ENCODE measurements around the gene CIDEA.
"Not testable (repeated sequence)": the region's sequence is repeated elsewhere in the genome, so short reads cannot be mapped to it uniquely, and the experiment has no call there.

DNA sequence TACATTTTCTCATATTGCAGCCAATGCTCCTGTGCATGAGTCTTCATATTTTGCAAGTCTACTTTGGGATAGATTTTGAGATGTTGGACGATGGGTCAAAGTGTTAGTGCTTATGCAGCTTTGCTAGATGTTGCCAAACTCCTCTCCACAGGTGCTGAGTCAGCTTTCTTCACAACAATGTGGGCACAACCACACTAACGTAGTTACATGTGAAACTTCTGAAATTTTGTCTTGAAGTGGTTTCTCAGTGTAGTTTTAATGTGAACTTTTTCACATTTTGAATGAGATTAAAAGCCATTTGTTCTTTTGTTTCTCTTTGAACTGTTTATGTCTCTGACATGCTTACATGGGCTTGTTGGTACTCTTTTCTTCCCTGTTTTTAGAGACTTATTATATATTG lies 27.4 kb upstream of the CIDEA start:
- TF ChIP-seq, protein P1, sequence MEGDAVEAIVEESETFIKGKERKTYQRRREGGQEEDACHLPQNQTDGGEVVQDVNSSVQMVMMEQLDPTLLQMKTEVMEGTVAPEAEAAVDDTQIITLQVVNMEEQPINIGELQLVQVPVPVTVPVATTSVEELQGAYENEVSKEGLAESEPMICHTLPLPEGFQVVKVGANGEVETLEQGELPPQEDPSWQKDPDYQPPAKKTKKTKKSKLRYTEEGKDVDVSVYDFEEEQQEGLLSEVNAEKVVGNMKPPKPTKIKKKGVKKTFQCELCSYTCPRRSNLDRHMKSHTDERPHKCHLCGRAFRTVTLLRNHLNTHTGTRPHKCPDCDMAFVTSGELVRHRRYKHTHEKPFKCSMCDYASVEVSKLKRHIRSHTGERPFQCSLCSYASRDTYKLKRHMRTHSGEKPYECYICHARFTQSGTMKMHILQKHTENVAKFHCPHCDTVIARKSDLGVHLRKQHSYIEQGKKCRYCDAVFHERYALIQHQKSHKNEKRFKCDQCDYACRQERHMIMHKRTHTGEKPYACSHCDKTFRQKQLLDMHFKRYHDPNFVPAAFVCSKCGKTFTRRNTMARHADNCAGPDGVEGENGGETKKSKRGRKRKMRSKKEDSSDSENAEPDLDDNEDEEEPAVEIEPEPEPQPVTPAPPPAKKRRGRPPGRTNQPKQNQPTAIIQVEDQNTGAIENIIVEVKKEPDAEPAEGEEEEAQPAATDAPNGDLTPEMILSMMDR (IDR thresholded peaks at IDR 0.05), result not testable (repeated sequence)
- TF ChIP-seq POLR2A (IDR thresholded peaks at IDR 0.05), result not testable (repeated sequence)

All from heart left ventricle (tissue), 13 donors.